HG03280 (cell line): ENCODE data around the gene NFKBIE.

Source experiments
- ATAC-seq: cut with Tn5 transposase; IDR thresholded peaks from one replicate; pipeline ENCODE4 v1.9.1; 2021; ENCODE audit warnings: mild to moderate bottlenecking, moderate library complexity; ENCODE audit not compliant: unreplicated experiment

NFKBIE gene

GRCh38 chr6:44228031-44228430, 37.3 kb downstream of the NFKBIE start:
- no peak for ATAC-seq

DNA sequence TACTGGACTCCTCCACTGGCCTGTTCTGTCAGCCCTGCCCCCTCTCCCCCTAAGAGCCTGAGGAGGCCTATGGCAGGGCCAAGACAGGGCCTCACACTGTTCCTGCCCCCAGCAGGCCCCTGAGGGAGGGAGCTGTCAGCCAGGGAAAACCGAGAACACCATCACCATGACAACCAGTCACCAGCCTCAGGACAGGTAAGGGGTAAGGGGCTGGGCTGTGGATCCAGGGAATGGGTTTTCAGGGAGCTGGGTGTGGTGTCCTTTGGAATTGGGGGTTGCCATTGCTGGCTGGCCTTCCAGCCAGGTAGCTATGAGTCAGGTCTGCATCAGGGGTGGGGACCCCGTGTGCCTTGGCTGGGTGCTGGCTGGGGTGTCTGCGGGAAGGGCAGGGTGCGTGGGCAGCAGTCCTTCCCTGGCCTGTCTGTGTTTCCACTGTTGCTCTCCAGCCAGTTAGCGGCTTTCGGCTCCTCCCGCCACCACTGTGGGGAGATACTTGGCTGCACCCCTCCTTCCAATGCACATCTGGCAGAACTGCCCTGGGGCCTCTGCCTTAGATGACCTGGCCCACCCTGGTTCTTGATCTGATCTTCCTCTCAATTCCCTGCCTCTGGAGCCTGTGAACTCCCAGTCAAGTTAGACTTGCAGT, 38.1 kb downstream of the NFKBIE start:
- no peak for ATAC-seq

DNA sequence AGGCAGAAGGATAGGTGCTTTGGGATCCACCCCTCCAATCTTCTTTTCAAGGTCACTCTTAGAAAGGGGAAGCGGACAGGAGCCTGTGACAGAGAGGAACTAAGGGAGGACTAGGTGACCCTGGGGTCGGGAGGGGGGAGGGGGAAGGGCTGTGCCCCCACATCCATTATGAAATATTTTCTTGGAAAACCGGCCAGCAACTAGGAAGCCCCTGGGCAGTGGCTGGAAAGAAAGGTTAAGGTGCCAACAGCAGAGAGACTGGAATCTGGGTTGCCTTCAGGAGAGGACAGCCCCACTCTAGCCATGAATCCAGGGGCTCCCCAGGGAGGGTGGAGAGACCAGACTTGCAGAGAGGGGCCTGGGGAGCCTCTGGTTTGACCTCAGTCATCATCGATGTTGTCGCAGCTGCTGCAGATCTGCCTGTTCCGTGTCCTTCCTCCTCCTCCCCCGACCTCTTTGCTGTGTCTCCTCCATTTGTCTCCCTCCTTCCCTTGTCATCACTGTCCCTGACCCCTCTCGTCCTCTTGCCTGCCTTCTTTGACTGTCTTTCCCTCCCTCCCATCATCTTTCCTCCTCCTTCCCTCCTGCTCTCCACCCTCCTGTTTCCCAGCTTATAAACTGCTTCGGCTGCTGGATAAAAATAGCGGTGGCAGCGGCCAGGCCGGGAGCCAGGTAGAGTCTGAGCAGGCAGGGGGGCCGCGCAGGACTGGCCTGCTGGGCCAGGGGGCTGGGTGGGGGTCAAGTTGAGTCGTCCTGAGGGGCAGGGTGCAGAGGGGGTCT, 38.8 kb downstream of the NFKBIE start:
- ATAC-seq = no peak

GRCh38 chr6:44225579-44226325, 39.6 kb downstream of the NFKBIE start:
- ATAC-seq = no peak

DNA sequence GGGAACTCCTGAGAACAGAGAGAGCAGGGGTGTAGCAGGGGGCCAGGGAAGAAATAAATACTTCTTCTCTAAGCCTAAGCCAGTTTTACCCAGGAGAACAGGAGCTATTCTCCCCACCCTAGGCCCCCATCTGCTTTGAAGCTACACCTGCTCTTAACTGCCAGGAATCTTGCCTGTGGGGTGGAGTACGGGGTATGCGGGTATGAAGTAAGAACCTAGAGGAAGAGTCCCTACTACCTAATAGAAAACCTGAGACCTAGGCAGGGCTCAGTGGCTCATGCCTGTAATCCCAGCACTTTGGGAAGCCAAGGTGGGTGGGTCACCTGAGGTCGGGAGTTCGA, 40.4 kb downstream of the NFKBIE start:
- no peak for ATAC-seq

- ATAC-seq = no peak
These were observed 41.1 kb downstream of the NFKBIE start for GRCh38 chr6:44224029-44224964.

DNA sequence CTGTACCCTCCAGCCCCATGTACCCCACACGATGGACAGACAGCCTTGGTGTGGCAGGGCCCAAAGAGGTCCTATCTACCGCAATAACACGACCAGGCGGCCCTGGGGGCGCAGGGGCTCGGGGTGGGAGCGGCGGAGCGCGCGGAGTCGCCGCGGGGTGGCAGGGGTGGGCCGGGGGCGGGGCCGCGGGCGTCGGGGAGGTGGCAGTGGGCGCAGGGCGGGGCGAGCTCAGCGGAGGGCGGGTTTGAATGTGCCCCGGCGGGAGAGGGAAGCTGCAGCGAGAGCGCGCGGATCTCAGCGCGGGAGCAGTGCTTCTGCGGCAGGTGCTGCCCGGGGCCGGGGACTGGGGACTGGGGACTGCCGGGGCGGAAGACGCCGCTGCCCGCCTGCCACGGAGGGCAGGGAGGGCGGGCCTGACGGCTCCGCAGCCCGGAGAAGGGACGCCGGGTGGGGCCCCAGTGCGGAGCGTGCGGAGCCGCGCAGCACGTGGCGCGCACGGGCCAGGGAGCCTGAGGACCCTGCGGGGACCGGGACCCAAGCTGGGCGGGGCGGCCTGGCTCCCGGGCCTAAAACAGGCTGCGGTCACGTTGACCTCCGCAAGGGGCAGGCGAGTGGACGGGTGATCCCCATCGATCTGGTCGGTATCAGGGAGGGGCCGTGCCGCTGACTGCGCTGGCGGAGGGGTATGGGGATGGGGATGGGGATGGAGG, 41.9 kb downstream of the NFKBIE start, which contains the start of gene SLC29A1:
TSS of gene SLC29A1 (plus strand) at position 277 of the 710 bp plus-strand sequence. CDS start 3,719 bp downstream, outside the sequence.
- peak; percentile 46 for ATAC-seq

GRCh38 chr6:44222486-44223318, 42.6 kb downstream of the NFKBIE start:
- ATAC-seq = no peak

DNA sequence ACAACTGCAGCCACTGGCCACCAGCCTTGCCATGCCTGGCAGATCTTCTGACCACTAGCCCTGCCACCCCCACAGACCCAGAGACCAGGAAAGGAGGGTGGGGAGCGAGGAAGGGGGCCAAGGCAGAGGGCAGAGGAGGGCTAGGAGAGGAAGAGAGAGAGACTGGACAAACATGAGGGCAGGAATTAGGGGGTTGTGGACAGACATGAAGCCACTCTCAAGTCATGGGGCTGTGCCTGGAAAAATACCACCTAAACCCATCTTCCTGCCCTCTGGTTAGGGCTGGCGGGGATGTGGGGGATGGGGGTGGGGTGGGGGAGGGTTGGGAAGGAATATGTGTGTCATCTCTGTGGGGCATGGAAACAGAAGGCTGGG, 43.4 kb downstream of the NFKBIE start:
- ATAC-seq = no peak

GRCh38 chr6:44221291-44221960, 43.9 kb downstream of the NFKBIE start:
- peak; percentile 42 for ATAC-seq

DNA sequence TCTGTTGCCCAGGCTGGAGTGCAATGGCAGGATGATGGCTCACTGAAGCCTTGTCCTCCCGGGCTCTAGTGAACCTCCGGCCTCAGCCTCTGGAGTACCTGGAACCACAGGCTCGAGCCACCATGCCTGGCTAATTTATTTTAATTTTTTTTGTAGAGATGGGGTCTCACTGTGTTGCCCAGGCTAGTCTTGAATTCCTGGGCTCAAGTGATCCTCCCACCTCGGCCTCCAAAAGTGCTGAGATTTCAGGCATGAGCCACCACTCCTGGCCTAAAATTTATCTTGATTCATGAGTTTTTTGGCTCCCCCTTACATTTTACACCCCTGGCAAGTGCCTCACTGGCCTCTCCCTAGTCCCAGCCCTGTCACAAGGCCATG, 44.4 kb downstream of the NFKBIE start:
- ATAC-seq = no peak

DNA sequence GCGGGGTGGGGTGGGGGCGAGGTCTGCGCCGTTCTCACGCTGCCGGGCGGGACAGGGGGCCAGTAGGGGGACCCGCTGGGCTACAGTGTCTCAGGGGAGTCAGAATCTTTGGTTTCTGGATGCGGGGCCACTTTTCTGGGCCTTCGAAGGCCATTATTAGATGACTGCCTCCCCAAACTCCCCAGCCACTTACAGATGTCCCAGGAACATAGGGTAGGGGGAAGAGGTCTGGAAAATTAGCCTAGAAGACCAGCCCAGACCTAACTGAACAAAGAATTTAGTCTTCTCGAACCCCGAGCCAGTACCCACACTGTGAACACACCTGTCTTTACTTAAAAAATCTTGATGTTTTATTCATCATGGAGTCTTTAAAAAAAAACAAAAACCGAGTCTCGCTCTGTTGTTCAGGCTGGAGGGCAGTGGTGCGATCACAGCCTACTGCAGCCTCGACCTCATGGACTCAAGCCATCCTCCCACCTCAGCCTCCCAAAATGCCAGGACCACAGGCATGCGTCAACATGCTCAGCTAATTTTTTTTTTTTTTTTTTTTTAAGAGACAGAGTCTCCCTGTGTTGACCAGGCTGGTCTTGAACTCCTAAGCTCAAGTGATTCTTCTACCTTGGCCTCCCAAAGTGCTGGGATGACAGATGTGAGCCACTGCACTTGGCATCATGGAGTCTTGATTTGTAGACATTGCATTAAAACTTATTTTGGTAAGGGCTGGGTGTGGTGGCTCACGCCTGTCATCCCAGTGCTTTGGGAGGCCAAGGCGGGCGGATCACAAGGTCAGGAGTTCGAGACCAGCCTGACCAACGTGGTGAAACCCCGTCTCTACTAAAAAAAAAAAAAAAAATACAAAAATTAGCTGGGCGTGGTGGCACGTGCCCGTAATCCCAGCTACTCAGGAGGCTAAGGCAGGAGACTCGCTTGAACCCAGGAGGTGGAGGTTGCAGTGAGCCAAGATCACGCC, 45.3 kb downstream of the NFKBIE start:
- no peak for ATAC-seq

DNA sequence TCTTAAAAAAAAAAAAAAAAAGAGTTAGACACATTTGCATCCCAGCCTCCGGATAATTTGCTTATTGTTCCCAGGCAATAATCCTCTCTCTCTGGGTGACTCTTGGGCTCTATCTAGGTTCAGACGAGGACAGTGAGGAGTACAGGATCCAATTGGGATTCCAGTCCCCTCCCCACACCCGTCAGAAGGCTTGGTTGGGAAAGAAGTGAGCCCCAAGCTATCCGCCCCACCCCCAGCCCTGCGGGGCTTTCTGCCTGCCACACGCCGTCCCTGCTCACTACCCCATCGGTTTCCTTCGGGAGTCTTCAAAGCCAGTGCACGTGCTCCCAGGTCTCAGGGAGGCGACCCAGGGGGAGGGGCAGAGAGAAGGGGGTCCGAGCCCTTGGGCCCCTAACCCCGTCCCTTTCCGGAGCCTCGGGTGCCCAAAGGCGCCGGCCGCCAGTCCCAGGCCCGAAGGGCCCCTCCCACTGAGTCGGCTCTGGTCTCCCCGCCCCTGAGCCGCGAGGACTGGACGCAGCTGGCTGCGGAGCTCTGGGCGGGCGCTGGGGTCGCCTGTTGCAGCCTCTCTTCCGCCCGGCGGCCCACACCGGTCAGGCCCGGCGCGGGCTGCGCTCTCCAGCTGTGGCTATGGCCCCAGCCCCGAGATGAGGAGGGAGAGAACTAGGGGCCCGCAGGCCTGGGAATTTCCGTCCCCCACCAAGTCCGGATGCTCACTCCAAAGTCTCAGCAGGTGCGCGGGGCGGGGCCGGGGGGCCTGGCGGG, 46.1 kb downstream of the NFKBIE start:
- ATAC-seq = peak; percentile 59

GRCh38 chr6:44217332-44218143, 47.8 kb downstream of the NFKBIE start:
- no peak for ATAC-seq

- ATAC-seq = no peak
These were observed 48.5 kb downstream of the NFKBIE start, which contains the start of gene MYMX for GRCh38 chr6:44216677-44217331. TSS of gene MYMX (plus strand) at chr6:44216926. CDS start at chr6:44217472, 546 bp downstream.
